Kidney (tissue), 14 donors: Measurements from ENCODE around the gene IL25. TPM values are rescaled to one million over a fixed set of nuclear protein-coding genes. Genes with fewer than 3 reads are reported as not detected.

Experiments used
- DNase-seq, 5 donors: peaks; one replicate each; pipeline ENCODE4 v3.0.0-alpha.2; 2013 to 2020
- FAIRE-seq: peaks from 2 replicates; lab custom pipeline; 2012; peaks lifted over from hg19 to GRCh38; lab: Jason Lieb, UNC
- H3K27ac ChIP-seq, 2 donors: one replicate each; pipeline ENCODE4 v1.7.0; 2013; ENCODE audit warnings: low read depth in 2 of 2, low read length in 2 of 2, inconsistent platforms in 1 of 2
- H3K27me3 ChIP-seq: one replicate; pipeline ENCODE4 v1.7.1; 2013; ENCODE audit warnings: low read length, inconsistent platforms; ENCODE audit not compliant: control insufficient read depth, insufficient read depth
- H3K36me3 ChIP-seq, 3 donors: one replicate each; pipeline versions ENCODE4 v1.7.0 to v1.7.1; 2013; ENCODE audit warnings: low read length in 3 of 3, control low read depth in 1 of 3, inconsistent platforms in 1 of 3; ENCODE audit not compliant: insufficient read depth in 3 of 3, control insufficient read depth in 2 of 3
- H3K4me1 ChIP-seq, 3 donors: one replicate each; pipeline versions ENCODE4 v1.7.0 to v1.7.1; 2013; ENCODE audit warnings: low read length in 3 of 3, inconsistent platforms in 1 of 3, low read depth in 1 of 3; ENCODE audit not compliant: control insufficient read depth in 2 of 3, insufficient read depth in 2 of 3
- H3K4me3 ChIP-seq, 3 donors: one replicate each; pipeline versions ENCODE4 v1.7.0 to v1.8.1; 2013; ENCODE audit warnings: low read length in 3 of 3, control low read depth in 1 of 3, inconsistent platforms in 1 of 3
- H3K9ac ChIP-seq, 3 donors: one replicate each; pipeline versions ENCODE4 v1.7.0 to v1.7.1; 2013; ENCODE audit warnings: low read length in 3 of 3, control low read depth in 1 of 3, inconsistent platforms in 1 of 3
- H3K9me3 ChIP-seq, 3 donors: one replicate each; pipeline versions ENCODE4 v1.7.0 to v1.7.1; 2013; ENCODE audit warnings: low read length in 3 of 3, control low read depth in 1 of 3, inconsistent platforms in 1 of 3; ENCODE audit not compliant: control insufficient read depth in 2 of 3, insufficient read depth in 1 of 3
- CTCF ChIP-seq: IDR thresholded peaks from 3 replicates; pipeline ENCODE4 v1.5.1; 2012; ENCODE audit warnings: mild to moderate bottlenecking, moderate library complexity, borderline replicate concordance; ENCODE audit not compliant: insufficient read depth; ENCODE audit errors: extremely low read depth
- intact Hi-C: fragments of 100-400 bp; cut with DNase I; formaldehyde crosslinking; loops from one replicate; pipeline ENCODE4 v1.11.1; 2022
- polyA plus RNA-seq: library from polyadenylated mRNA; stranded (reverse); fragments of 350-450 nt; fragmentation: Illumina TruSeq; extraction: RNeasy Lipid Tissue Mini Kit (QIAGEN cat#74804); gene quantifications from one replicate; pipeline ENCODE4 v1.2.3, GENCODE V29; 2014; ENCODE audit warnings: low read depth, low replicate concordance; ENCODE audit not compliant: insufficient read depth
- total RNA-seq: library from RNA; stranded (reverse); fragmentation: NEBNext Ultra II Directional; extraction: Animal tissue kit (Norgen Biotek cat#: 25700); gene quantifications from one replicate; pipeline ENCODE4 v1.2.1, GENCODE V29; 2021
- donor health status: control.
- donor health status: control.
- donor health status: control.
- donor health status: control.
- donor health status: control.
- donor health status: DM: yes; HTN: yes; CAD: no.
- donor health status: Normal renal cell carcinoma (clear cell type).

The IL25 gene
- total and polyA plus RNA-seq, 2 donors from 2014 or later, result not detected

GRCh38 chr14:23409475-23409874 is 36.9 kb downstream of the IL25 start:
- Histone ChIP-seq H3K36me3 (no peaks in the 10 kb centered on the region), H3K4me3 (no peak overlapping the region), H3K9ac (no peak overlapping the region), H3K4me1 (no peaks in the 10 kb centered on the region), H3K9me3 (no peaks in the 10 kb centered on the region), H3K27ac (no peak overlapping the region), H3K27me3 (no peaks in the 10 kb centered on the region)
- FAIRE-seq (no peak), DNase-seq (no peak)
- intact Hi-C loops, result no loop called here
- no peak for TF ChIP-seq CTCF

GRCh38 chr14:23409966-23410635 is 37.5 kb downstream of the IL25 start:
- Histone ChIP-seq H3K9me3 (no peaks in the 10 kb centered on the region), H3K27ac (no peak overlapping the region), H3K4me3 (no peak overlapping the region), H3K9ac (no peak overlapping the region), H3K27me3 (no peaks in the 10 kb centered on the region), H3K36me3 (no peaks in the 10 kb centered on the region), H3K4me1 (no peaks in the 10 kb centered on the region)
- intact Hi-C loops, result no loop called here
- no peak for TF ChIP-seq CTCF
- DNase-seq (no peak), FAIRE-seq (no peak)

GRCh38 chr14:23411563-23412525 is 39.2 kb downstream of the IL25 start:
- Histone ChIP-seq H3K9ac (no peak overlapping the region), H3K4me1 (no peaks in the 10 kb centered on the region), H3K36me3 (no peaks in the 10 kb centered on the region), H3K4me3 (no peak overlapping the region), H3K27me3 (no peaks in the 10 kb centered on the region), H3K9me3 (no peaks in the 10 kb centered on the region), H3K27ac (no peak overlapping the region)
- intact Hi-C loops, result no loop called here
- no peak for FAIRE-seq
- no peak for TF ChIP-seq CTCF
- no peak for DNase-seq
